ENCODE results near the gene NXF1. TPM values are rescaled to one million over a fixed set of nuclear protein-coding genes. Genes with fewer than 3 reads are reported as not detected.

NXF1 gene
- total and polyA plus RNA-seq, 2 of the 13 experiments (the other 11 are each of a cell fraction or from before 2014, with no cell fraction given), result 30.4 to 30.9 TPM

- TF ChIP-seq KIAA2018 (CRISPR knock-in tag; IDR thresholded peaks at IDR 0.05; ENCODE audit: borderline replicate concordance), result no peak
- TF ChIP-seq MYC (CRISPR knock-in tag; IDR thresholded peaks at IDR 0.05; ENCODE audit: borderline replicate concordance), result peak; percentile 89; the same call in 1 of the 2 replicates
- TF ChIP-seq ZSCAN20 (CRISPR knock-in tag; IDR thresholded peaks at IDR 0.05; ENCODE audit: borderline replicate concordance), result no peak
- peak; percentile 98 for TF ChIP-seq HNF1B (CRISPR knock-in tag; IDR thresholded peaks at IDR 0.05)
- no peak for TF ChIP-seq ISX (CRISPR knock-in tag; conservative IDR thresholded peaks at IDR 0.05)
- TF ChIP-seq ZFP36 (IDR thresholded peaks at IDR 0.05; ENCODE audit: borderline replicate concordance, low read depth, low read length, partially characterized antibody), result no peak
- 0 out of 2 replicates have a peak, but pooled peaks have one; percentile 52 for TF ChIP-seq ZNF280D (CRISPR knock-in tag; IDR thresholded peaks at IDR 0.05)
- TF ChIP-seq ZNF737 (CRISPR knock-in tag; IDR thresholded peaks at IDR 0.05; ENCODE audit: borderline replicate concordance), result no peak
- peak; percentile 91 for TF ChIP-seq NR2C2 (CRISPR knock-in tag; IDR thresholded peaks at IDR 0.05; ENCODE audit: borderline replicate concordance)
- no peak for TF ChIP-seq SMAD1 (CRISPR knock-in tag; IDR thresholded peaks at IDR 0.05; ENCODE audit: borderline replicate concordance, low read depth)
- TF ChIP-seq ZNF883 (CRISPR knock-in tag; IDR thresholded peaks at IDR 0.05; ENCODE audit: not compliant biosample characterization), result peak; percentile 86
- peak; percentile 75 for TF ChIP-seq ETV6 (CRISPR knock-in tag; conservative IDR thresholded peaks at IDR 0.05)
- TF ChIP-seq HOMEZ (CRISPR knock-in tag; IDR thresholded peaks at IDR 0.05; ENCODE audit: low read depth), result no peak; the same call in 1 of the 2 replicates
These were observed 18.1 kb downstream of the NXF1 start, which contains the start of gene TMEM179B (continued) for GRCh38 chr11:62787005-62787759.
